ENCODE data around the gene RGS12. TPM values are rescaled to one million over a fixed set of nuclear protein-coding genes. Genes with fewer than 3 reads are reported as not detected.

The RGS12 gene
- total and polyA plus RNA-seq, 2 donors (not counting 1 experiment from before 2014, with no cell fraction given) = 3.5 to 13.9 TPM

- Mint-ChIP-seq H3K4me1 (no peaks in the 10 kb centered on the region), H3K27me3 (no peaks in the 10 kb centered on the region), H3K9me3 (ENCODE audit: insufficient read depth) (no peaks in the 10 kb centered on the region), H3K4me3 (no peak overlapping the region), H3K27ac (no peak overlapping the region)
- ATAC-seq (ENCODE audit: low read depth) (no peak), DNase-seq (no peak)
- no peak overlapping the region for H3K27ac ChIP-seq (ENCODE audit: low read length in 2 of 2)
- H3K27me3 ChIP-seq (replicated peaks in 1 of 4; ENCODE audit: control extremely low read depth in 1 of 4, control insufficient read depth in 3 of 4, insufficient read depth in 4 of 4, low read length in 3 of 4) = no peaks in the 10 kb centered on the region
- H3K36me3 ChIP-seq (replicated peaks in 1 of 2; ENCODE audit: control extremely low read depth in 1 of 2, control insufficient read depth in 1 of 2, extremely low read depth in 1 of 2, insufficient read depth in 2 of 2, low read length in 1 of 2) = no peaks in the 10 kb centered on the region
- H4K20me1 ChIP-seq (ENCODE audit: control insufficient read depth, insufficient read depth, low read length, poor library complexity, severe bottlenecking) = no peaks in the 10 kb centered on the region
- no peaks in the 10 kb centered on the region for H3K79me2 ChIP-seq (ENCODE audit: control insufficient read depth, insufficient read depth, low read length)
- ChIA-PET POLR2A (no interaction called here), CTCF (interaction anchor here (0.9 kb wide), 1 partner anchor 158 kb away, joined by 4 read pairs; no protein-coding TSS in a partner anchor)
- no peak for TF ChIP-seq EZH2 (IDR thresholded peaks at IDR 0.05; ENCODE audit: borderline replicate concordance, insufficient read depth, low read depth, low read length, poor library complexity, severe bottlenecking)
- TF ChIP-seq CTCF (IDR thresholded peaks at IDR 0.05) = no peak
- H3K9me3 ChIP-seq (ENCODE audit: control extremely low read depth in 1 of 3, control insufficient read depth in 2 of 3, insufficient read depth in 1 of 3, low read length in 2 of 3) = peaks cover 0 to 10% (median 0%) of the 10 kb centered on the region in 3 donors
- H3K4me2 ChIP-seq (replicated peaks; ENCODE audit: low read depth, low read length, poor library complexity, severe bottlenecking) = no peak overlapping the region
- H3K9ac ChIP-seq (ENCODE audit: low read length) = no peak overlapping the region
- intact Hi-C loops (cut with micrococcal nuclease) = no loop called here
- no peaks in the 10 kb centered on the region for H3K4me1 ChIP-seq (ENCODE audit: control insufficient read depth in 2 of 2, insufficient read depth in 2 of 2, low read length in 2 of 2)
- H3K4me3 ChIP-seq (ENCODE audit: control extremely low read depth in 1 of 5, extremely low read depth in 1 of 5, insufficient read depth in 1 of 5, low read depth in 2 of 5, low read length in 4 of 5) = no peak overlapping the region
- 98% methylated on average over 8 of the region's 10 CpGs for WGBS (ENCODE audit: insufficient coverage)
- H2AFZ ChIP-seq (ENCODE audit: insufficient read depth, low read depth, low read length, poor library complexity, severe bottlenecking) = no peak overlapping the region
Measured at GRCh38 chr4:3322059-3322550, 29.3 kb downstream of the RGS12 start.

GRCh38 chr4:3323071-3323481, 30.3 kb downstream of the RGS12 start:
- Histone ChIP-seq H3K9ac (ENCODE audit: low read length) (no peak overlapping the region), H4K20me1 (ENCODE audit: control insufficient read depth, insufficient read depth, low read length, poor library complexity, severe bottlenecking) (no peaks in the 10 kb centered on the region), H3K4me2 (replicated peaks; ENCODE audit: low read depth, low read length, poor library complexity, severe bottlenecking) (no peak overlapping the region), H3K79me2 (ENCODE audit: control insufficient read depth, insufficient read depth, low read length) (no peaks in the 10 kb centered on the region), H3K4me3 (ENCODE audit: control extremely low read depth in 1 of 5, extremely low read depth in 1 of 5, insufficient read depth in 1 of 5, low read depth in 2 of 5, low read length in 4 of 5) (no peak overlapping the region), H3K27ac (ENCODE audit: low read length in 2 of 2) (no peak overlapping the region), H3K9me3 (ENCODE audit: control extremely low read depth in 1 of 3, control insufficient read depth in 2 of 3, insufficient read depth in 1 of 3, low read length in 2 of 3) (peaks cover 0 to 8% (median 0%) of the 10 kb centered on the region in 3 donors), H3K4me1 (ENCODE audit: control insufficient read depth in 2 of 2, insufficient read depth in 2 of 2, low read length in 2 of 2) (no peaks in the 10 kb centered on the region), H3K36me3 (replicated peaks in 1 of 2; ENCODE audit: control extremely low read depth in 1 of 2, control insufficient read depth in 1 of 2, extremely low read depth in 1 of 2, insufficient read depth in 2 of 2, low read length in 1 of 2) (no peaks in the 10 kb centered on the region), H3K27me3 (replicated peaks in 1 of 4; ENCODE audit: control extremely low read depth in 1 of 4, control insufficient read depth in 3 of 4, insufficient read depth in 4 of 4, low read length in 3 of 4) (no peaks in the 10 kb centered on the region), H2AFZ (ENCODE audit: insufficient read depth, low read depth, low read length, poor library complexity, severe bottlenecking) (no peak overlapping the region)
- WGBS (ENCODE audit: insufficient coverage) = 87% methylated on average over 9 of the region's 21 CpGs
- no peak for DNase-seq
- ATAC-seq (ENCODE audit: low read depth) = no peak
- no peak for TF ChIP-seq CTCF (IDR thresholded peaks at IDR 0.05)
- no peak for TF ChIP-seq EZH2 (IDR thresholded peaks at IDR 0.05; ENCODE audit: borderline replicate concordance, insufficient read depth, low read depth, low read length, poor library complexity, severe bottlenecking)
- H3K27ac Mint-ChIP-seq = no peak overlapping the region
- POLR2A ChIA-PET = no interaction called here
- H3K27me3 Mint-ChIP-seq = no peaks in the 10 kb centered on the region
- no peaks in the 10 kb centered on the region for H3K4me1 Mint-ChIP-seq
- H3K4me3 Mint-ChIP-seq = no peak overlapping the region
- intact Hi-C loops (cut with micrococcal nuclease) = no loop called here
- CTCF ChIA-PET = interaction anchor here (0.9 kb wide), 1 partner anchor 157 kb away, joined by 4 read pairs; no protein-coding TSS in a partner anchor
- H3K9me3 Mint-ChIP-seq (ENCODE audit: insufficient read depth) = no peaks in the 10 kb centered on the region

Measured in B cell (primary cell).